ENCODE results near the gene CSNK1D.

CSNK1D gene

GRCh38 chr17:82320140-82320840 is 46.8 kb upstream of the CSNK1D start:
- TF ChIP-seq TAF1 (IDR thresholded peaks at IDR 0.05; ENCODE audit: borderline replicate concordance, insufficient read depth, low read length) = no peak
- no peak for TF ChIP-seq POLR2AphosphoS5 (IDR thresholded peaks at IDR 0.05; ENCODE audit: low read depth, low read length)
- no peak for TF ChIP-seq FOXP2 (optimal IDR thresholded peaks at IDR 0.05; ENCODE audit: borderline replicate concordance, extremely low read depth, extremely low read length, insufficient read depth)
- TF ChIP-seq REST (IDR thresholded peaks at IDR 0.05; ENCODE audit: insufficient read depth in 1 of 2, low read depth in 2 of 2, low read length in 2 of 2) = no peak
- TF ChIP-seq SIN3A (IDR thresholded peaks at IDR 0.05; ENCODE audit: borderline replicate concordance, insufficient read depth, low read length) = no peak

GRCh38 chr17:82319619-82320062 is 46.1 kb upstream of the CSNK1D start:
- TF ChIP-seq REST (IDR thresholded peaks at IDR 0.05; ENCODE audit: insufficient read depth in 1 of 2, low read depth in 2 of 2, low read length in 2 of 2) = no peak
- TF ChIP-seq TAF1 (IDR thresholded peaks at IDR 0.05; ENCODE audit: borderline replicate concordance, insufficient read depth, low read length) = no peak
- TF ChIP-seq SIN3A (IDR thresholded peaks at IDR 0.05; ENCODE audit: borderline replicate concordance, insufficient read depth, low read length) = no peak
- no peak for TF ChIP-seq FOXP2 (optimal IDR thresholded peaks at IDR 0.05; ENCODE audit: borderline replicate concordance, extremely low read depth, extremely low read length, insufficient read depth)
- no peak for TF ChIP-seq POLR2AphosphoS5 (IDR thresholded peaks at IDR 0.05; ENCODE audit: low read depth, low read length)

- no peak for TF ChIP-seq SIN3A (IDR thresholded peaks at IDR 0.05; ENCODE audit: borderline replicate concordance, insufficient read depth, low read length)
- TF ChIP-seq TAF1 (IDR thresholded peaks at IDR 0.05; ENCODE audit: borderline replicate concordance, insufficient read depth, low read length) = no peak
- TF ChIP-seq POLR2AphosphoS5 (IDR thresholded peaks at IDR 0.05; ENCODE audit: low read depth, low read length) = no peak
Measured at GRCh38 chr17:82318772-82319606, 45.5 kb upstream of the CSNK1D start.

GRCh38 chr17:82318169-82318498 is 44.6 kb upstream of the CSNK1D start:
- TF ChIP-seq TAF1 (IDR thresholded peaks at IDR 0.05; ENCODE audit: borderline replicate concordance, insufficient read depth, low read length) = no peak
- TF ChIP-seq FOXP2 (optimal IDR thresholded peaks at IDR 0.05; ENCODE audit: borderline replicate concordance, extremely low read depth, extremely low read length, insufficient read depth) = no peak
- TF ChIP-seq SIN3A (IDR thresholded peaks at IDR 0.05; ENCODE audit: borderline replicate concordance, insufficient read depth, low read length) = no peak
- no peak for TF ChIP-seq POLR2AphosphoS5 (IDR thresholded peaks at IDR 0.05; ENCODE audit: low read depth, low read length)
- TF ChIP-seq REST (IDR thresholded peaks at IDR 0.05; ENCODE audit: insufficient read depth in 1 of 2, low read depth in 2 of 2, low read length in 2 of 2) = no peak

GRCh38 chr17:82317394-82318168 is 44.1 kb upstream of the CSNK1D start, which contains the start of gene CD7:
TSS of gene CD7 (minus strand) at chr17:82317608. CDS start at chr17:82317495, 113 bp downstream.
- TF ChIP-seq POLR2AphosphoS5 (IDR thresholded peaks at IDR 0.05; ENCODE audit: low read depth, low read length) (no peak), REST (IDR thresholded peaks at IDR 0.05; ENCODE audit: insufficient read depth in 1 of 2, low read depth in 2 of 2, low read length in 2 of 2) (no peak), FOXP2 (optimal IDR thresholded peaks at IDR 0.05; ENCODE audit: borderline replicate concordance, extremely low read depth, extremely low read length, insufficient read depth) (no peak), TAF1 (IDR thresholded peaks at IDR 0.05; ENCODE audit: borderline replicate concordance, insufficient read depth, low read length) (no peak), SIN3A (IDR thresholded peaks at IDR 0.05; ENCODE audit: borderline replicate concordance, insufficient read depth, low read length) (no peak)

Measured in PFSK-1 (cell line).